Cerebellar cortex (tissue), 1 donor: ENCODE data around the gene SLCO1A2.
A peak's percentile ranks its signal among the peaks of the same experiment; 100 is the strongest.
"Not testable (repeated sequence)": the region's sequence is repeated elsewhere in the genome, so short reads cannot be mapped to it uniquely, and the experiment has no call there.

Source experiments
- DNase-seq: peaks from one replicate; pipeline ENCODE4 v3.0.0-alpha.2; 2015; ENCODE audit warnings: low spot score

Gene SLCO1A2

GRCh38 chr12:21334771-21335325, at the start of gene SLCO1A2:
TSS of gene SLCO1A2 (minus strand) at chr12:21334917. CDS start at chr12:21334647, 270 bp downstream.
- DNase-seq, result no peak

- no peak for DNase-seq
Observed at GRCh38 chr12:21384261-21384660, 49.5 kb upstream of the SLCO1A2 start.

GRCh38 chr12:21381320-21381719, 46.6 kb upstream of the SLCO1A2 start:
- not testable (repeated sequence) for DNase-seq

- DNase-seq, result no peak
Observed at GRCh38 chr12:21379218-21379617, 44.5 kb upstream of the SLCO1A2 start.

GRCh38 chr12:21372602-21373001, 37.9 kb upstream of the SLCO1A2 start, which contains the start of gene IAPP:
TSS of gene IAPP (plus strand) at chr12:21372902. CDS start at chr12:21373352, 450 bp downstream.
- DNase-seq, result no peak

- no peak for DNase-seq
Observed at GRCh38 chr12:21370845-21371449, 36.2 kb upstream of the SLCO1A2 start.

- DNase-seq, result no peak
Observed at GRCh38 chr12:21369141-21369980, 34.6 kb upstream of the SLCO1A2 start.

- DNase-seq, result not testable (repeated sequence)
Observed at GRCh38 chr12:21360632-21361031, 25.9 kb upstream of the SLCO1A2 start.

- DNase-seq, result no peak
Observed at GRCh38 chr12:21354641-21355040, 19.9 kb upstream of the SLCO1A2 start.

GRCh38 chr12:21353948-21354347, 19.2 kb upstream of the SLCO1A2 start:
- DNase-seq, result no peak

GRCh38 chr12:21353487-21353886, 18.8 kb upstream of the SLCO1A2 start:
- DNase-seq, result peak; percentile 99

GRCh38 chr12:21350975-21351374, 16.3 kb upstream of the SLCO1A2 start:
- no peak for DNase-seq

GRCh38 chr12:21346542-21347205, 12.0 kb upstream of the SLCO1A2 start:
- DNase-seq, result no peak

GRCh38 chr12:21343636-21344035, 8.9 kb upstream of the SLCO1A2 start:
- DNase-seq, result no peak

- DNase-seq, result no peak
Observed at GRCh38 chr12:21341769-21342168, 7.1 kb upstream of the SLCO1A2 start.

GRCh38 chr12:21340403-21340802, 5.7 kb upstream of the SLCO1A2 start:
- DNase-seq, result no peak

GRCh38 chr12:21339921-21340320, 5.2 kb upstream of the SLCO1A2 start:
- no peak for DNase-seq

- DNase-seq, result peak; percentile 96
Observed at GRCh38 chr12:21337959-21338744, 3.4 kb upstream of the SLCO1A2 start.

- peak; percentile 43 for DNase-seq
Observed at GRCh38 chr12:21337453-21337852, 2.7 kb upstream of the SLCO1A2 start.

GRCh38 chr12:21336656-21337055, 1.9 kb upstream of the SLCO1A2 start:
- peak; percentile 55 for DNase-seq

- DNase-seq, result no peak
Observed at GRCh38 chr12:21330682-21331253, 3.9 kb downstream of the SLCO1A2 start.
